GM21529 (cell line): ENCODE data around the gene PCDHGB4.
"Not testable (repeated sequence)": the region's sequence is repeated elsewhere in the genome, so short reads cannot be mapped to it uniquely, and the experiment has no call there.

Experiments
- ATAC-seq: cut with Tn5 transposase; IDR thresholded peaks from one replicate; pipeline ENCODE4 v1.9.1; 2021; ENCODE audit not compliant: unreplicated experiment

Gene PCDHGB4

DNA sequence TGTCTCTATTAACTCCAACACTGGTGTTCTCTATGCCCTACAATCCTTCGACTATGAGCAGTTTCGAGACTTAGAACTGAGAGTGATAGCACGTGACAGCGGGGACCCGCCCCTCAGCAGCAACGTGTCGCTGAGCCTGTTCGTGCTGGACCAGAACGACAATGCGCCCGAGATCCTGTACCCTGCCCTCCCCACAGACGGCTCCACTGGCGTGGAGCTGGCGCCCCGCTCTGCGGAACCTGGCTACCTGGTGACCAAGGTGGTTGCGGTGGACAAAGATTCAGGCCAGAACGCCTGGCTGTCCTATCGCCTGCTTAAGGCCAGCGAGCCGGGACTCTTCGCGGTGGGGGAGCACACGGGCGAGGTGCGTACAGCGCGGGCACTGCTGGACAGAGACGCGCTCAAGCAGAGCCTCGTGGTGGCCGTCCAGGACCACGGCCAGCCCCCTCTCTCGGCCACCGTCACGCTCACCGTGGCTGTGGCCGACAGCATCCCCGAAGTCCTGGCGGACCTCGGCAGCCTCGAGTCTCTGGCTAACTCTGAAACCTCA lies 35.3 kb downstream of the PCDHGB4 start:
- ATAC-seq: no peak

DNA sequence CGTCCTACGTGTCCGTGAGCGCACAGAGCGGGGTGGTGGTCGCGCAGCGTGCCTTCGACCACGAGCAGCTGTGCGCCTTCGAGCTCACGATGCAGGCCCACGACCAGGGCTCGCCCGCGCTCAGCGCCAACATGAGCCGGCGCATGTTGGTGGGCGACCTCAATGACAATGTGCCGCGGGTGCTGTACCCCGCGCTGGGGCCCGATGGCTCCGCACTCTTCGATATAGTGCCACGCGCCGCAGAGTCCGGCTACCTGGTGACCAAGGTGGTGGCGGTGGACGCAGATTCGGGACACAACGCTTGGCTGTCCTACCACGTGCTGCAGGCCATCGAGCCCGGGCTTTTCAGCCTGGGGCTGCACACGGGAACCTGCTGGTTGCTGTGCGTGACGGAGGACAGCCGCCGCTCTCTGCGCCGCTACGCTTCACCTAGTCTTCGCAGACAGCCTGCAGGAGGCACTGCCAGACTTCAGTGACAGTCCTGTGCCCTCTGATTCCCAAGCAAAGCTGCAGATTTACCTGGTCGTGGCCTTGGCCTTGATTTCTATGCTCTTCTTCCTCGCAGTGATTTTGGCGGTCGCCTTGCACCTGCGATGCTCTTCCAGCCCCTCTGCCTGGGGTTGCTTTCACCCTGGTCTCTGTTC lies 40.4 kb downstream of the PCDHGB4 start:
- no peak for ATAC-seq

DNA sequence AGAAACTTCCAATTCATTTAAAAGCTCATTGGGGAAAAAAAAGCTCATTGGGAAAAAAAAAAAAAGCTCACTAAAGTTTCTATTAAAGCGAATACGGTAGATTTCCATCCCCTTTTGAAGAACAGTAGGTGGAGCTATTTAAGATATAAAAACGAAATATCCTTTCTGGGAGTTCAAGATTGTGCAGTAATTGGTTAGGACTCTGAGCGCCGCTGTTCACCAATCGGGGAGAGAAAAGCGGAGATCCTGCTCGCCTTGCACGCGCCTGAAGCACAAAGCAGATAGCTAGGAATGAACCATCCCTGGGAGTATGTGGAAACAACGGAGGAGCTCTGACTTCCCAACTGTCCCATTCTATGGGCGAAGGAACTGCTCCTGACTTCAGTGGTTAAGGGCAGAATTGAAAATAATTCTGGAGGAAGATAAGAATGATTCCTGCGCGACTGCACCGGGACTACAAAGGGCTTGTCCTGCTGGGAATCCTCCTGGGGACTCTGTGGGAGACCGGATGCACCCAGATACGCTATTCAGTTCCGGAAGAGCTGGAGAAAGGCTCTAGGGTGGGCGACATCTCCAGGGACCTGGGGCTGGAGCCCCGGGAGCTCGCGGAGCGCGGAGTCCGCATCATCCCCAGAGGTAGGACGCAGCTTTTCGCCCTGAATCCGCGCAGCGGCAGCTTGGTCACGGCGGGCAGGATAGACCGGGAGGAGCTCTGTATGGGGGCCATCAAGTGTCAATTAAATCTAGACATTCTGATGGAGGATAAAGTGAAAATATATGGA lies 43.0 kb downstream of the PCDHGB4 start, which contains the start of gene PCDHGA12:
Gene PCDHGA12 (plus strand): TSS at position 176 of the 782 bp plus-strand sequence. CDS start 253 bp downstream, at position 429.
- peak; percentile 93 for ATAC-seq

DNA sequence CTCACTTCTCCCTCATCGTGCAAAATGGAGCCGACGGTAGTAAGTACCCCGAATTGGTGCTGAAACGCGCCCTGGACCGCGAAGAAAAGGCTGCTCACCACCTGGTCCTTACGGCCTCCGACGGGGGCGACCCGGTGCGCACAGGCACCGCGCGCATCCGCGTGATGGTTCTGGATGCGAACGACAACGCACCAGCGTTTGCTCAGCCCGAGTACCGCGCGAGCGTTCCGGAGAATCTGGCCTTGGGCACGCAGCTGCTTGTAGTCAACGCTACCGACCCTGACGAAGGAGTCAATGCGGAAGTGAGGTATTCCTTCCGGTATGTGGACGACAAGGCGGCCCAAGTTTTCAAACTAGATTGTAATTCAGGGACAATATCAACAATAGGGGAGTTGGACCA lies 43.8 kb downstream of the PCDHGB4 start:
- peak; percentile 32 for ATAC-seq

DNA sequence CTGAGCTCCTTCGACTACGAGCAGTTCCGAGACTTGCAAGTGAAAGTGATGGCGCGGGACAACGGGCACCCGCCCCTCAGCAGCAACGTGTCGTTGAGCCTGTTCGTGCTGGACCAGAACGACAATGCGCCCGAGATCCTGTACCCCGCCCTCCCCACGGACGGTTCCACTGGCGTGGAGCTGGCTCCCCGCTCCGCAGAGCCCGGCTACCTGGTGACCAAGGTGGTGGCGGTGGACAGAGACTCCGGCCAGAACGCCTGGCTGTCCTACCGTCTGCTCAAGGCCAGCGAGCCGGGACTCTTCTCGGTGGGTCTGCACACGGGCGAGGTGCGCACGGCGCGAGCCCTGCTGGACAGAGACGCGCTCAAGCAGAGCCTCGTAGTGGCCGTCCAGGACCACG lies 44.8 kb downstream of the PCDHGB4 start:
- not testable (repeated sequence) for ATAC-seq

DNA sequence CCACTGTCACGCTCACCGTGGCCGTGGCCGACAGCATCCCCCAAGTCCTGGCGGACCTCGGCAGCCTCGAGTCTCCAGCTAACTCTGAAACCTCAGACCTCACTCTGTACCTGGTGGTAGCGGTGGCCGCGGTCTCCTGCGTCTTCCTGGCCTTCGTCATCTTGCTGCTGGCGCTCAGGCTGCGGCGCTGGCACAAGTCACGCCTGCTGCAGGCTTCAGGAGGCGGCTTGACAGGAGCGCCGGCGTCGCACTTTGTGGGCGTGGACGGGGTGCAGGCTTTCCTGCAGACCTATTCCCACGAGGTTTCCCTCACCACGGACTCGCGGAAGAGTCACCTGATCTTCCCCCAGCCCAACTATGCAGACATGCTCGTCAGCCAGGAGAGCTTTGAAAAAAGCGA lies 45.2 kb downstream of the PCDHGB4 start:
- not testable (repeated sequence) for ATAC-seq

DNA sequence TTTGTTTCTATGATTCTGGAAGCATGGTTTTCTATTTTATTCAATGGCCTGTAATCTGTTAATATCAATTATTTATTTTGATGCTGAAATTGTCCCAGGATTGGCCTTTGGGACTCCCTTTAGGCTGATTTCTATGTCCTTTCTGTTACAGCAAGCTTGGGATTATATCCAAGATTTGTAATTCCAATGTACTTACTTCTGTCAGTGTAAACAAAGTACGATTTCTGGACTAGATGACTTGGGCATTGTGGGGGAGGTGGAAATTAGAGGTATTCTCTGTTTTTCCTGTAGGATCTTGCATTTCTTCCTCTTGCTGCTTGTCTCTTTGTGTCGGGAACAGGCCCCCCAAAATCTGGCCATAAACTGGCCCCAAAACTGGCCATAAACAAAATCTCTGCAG lies 46.5 kb downstream of the PCDHGB4 start:
- no peak for ATAC-seq

DNA sequence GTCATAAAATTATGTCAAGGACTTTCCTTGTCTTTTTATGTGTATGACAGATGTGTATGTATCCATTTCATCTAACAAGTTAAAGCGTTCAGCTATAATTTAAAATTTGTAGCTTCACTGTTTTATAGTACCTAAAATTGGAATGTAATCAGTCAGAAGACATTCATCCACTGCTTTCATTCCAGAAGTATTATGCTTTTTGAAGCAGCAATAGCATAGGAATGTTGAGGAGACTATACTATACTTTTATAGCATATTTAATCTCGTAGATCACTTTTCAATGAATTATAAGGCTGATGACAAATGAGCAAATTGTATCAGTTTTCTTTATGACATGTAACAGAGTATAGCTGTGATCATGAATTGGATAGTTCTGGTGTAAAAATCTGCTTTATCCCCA lies 49.7 kb downstream of the PCDHGB4 start:
- no peak for ATAC-seq

DNA sequence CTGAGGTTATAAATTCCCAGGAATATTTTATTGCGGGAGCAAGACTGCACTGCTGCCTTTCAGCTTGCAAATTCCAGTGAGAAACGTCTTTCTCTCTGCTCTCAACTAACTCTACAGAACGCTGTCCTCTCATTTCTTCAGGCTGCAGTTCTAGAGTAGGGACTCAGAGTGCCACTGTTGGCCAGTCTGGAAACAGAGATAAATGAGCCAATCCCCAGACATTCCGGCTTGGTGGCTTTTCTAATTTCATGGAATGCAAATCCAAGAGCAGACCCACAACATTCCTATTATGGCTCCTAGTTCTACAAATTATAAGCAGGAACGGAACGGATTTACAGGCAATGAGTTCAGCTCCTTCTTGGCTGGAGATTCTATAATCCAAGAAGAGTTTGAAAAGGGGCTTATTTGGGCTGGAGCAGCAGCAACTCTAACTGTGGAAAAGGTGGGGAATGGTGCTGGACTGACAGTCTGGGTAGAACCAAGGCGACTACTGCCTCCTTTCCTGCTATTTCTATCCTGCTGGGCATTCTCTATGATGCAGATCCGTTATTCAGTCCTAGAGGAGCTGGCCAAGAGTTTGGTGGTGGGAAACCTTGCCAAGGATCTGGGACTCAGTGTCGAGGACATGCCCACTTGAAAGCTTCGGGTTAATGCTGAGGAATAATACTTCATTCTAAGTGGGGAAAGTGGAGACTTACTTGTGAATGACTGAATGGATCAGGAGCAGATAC lies 52.1 kb downstream of the PCDHGB4 start:
- no peak for ATAC-seq
